ENCODE measurements around the gene ZFYVE27. TPM values are rescaled to one million over a fixed set of nuclear protein-coding genes. Genes with fewer than 3 reads are reported as not detected.

Gene ZFYVE27
- polyA plus RNA-seq, 3 donors, result 23.6 to 40.2 (median 23.7) TPM

DNA sequence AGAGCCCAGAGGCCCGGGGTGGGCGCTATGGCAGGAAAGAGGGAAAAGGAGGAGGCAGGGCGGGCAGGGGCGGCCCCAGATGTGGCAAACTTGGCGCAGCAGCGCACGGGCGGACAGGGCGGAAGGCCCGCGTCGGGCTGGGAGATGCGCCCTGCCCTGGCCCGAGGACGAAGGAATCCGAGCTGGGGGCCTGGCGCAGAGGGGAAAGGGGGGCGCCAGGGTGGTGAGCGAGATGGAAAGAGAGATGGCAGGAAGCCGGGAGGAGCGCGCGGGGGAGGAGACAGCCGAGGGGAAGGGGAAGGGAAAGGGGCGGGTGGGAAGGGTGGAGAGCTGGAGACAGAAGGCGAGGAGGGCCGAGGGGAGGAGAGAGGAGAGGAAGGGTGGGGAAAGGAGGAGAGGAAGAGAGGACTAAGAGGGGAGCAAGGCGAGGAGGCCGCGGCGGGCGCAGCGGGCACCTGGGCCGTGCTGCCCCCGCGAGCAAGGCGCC is 23.5 kb upstream of the ZFYVE27 start, which contains the start of gene MARVELD1:
Gene MARVELD1 (plus strand): TSS at position 392 of the 487 bp plus-strand sequence. CDS start 147 bp downstream, outside the sequence.
- DNase-seq (ENCODE audit: extremely low read depth in 1 of 11, low read depth in 9 of 11, low spot score in 4 of 11), result peak in 7 of 11 donors; percentile 39 to 81 (median 75)

DNA sequence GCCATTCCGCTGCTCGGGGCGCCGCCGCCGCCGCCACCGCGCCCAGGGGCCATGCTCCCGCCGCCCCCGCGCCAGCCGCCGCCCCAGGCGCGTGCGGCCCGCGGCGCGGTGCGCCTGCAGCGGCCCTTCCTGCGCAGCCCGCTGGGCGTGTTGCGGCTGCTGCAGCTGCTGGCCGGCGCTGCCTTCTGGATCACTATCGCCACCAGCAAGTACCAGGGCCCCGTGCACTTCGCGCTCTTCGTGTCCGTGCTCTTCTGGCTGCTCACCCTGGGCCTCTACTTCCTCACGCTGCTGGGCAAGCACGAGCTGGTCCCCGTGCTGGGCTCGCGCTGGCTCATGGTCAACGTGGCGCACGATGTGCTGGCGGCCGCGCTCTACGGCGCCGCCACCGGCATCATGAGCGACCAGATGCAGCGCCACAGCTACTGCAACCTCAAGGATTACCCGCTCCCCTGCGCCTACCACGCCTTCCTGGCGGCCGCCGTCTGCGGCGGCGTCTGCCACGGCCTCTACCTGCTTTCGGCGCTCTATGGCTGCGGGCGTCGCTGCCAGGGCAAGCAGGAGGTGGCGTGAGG is 23.0 kb upstream of the ZFYVE27 start:
- peak in 7 of 11 donors; percentile 45 to 64 (median 61) for DNase-seq (ENCODE audit: extremely low read depth in 1 of 11, low read depth in 9 of 11, low spot score in 4 of 11)

DNA sequence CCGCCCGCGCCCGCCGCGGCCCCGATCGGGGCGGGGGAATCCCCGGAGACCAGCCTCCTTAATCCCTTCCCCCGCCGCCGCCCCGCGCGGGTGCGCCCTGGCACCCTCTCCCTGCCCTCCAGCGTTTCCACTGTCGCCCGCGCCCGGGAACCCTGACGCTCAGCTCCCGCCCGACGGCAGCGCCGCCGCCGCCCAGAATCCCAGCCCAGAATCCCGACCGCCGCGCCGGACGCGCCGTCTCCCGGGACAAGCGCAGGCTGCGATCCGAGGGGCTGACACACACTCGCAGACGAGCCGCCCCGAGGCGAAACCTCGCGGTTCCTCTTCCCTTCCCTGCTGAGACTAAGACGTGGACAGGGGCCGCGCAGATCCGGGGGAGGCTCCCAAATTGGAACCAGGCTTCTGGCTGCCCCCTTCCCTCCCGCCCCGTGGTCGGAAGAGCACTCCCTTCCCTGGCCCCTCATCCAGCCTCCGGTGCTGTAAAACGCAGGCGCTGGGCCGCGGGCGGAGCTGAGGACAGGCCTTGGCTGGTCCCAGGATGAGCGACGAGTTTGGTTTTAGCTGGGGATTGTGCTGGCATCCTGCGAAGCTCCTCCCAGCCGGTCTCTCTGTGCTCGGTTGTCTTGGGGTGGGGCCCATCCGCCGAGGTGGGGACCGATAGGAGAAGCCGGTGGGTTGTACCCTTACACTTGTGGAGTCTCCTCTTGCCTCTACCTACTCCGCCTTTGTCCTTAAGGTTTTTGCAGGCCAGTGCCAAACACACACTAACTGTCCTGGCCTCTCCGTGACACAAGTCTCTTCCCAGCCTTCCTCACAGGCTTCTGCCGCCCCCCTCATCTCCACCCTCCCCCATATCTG is 22.3 kb upstream of the ZFYVE27 start:
- DNase-seq (ENCODE audit: extremely low read depth in 1 of 11, low read depth in 9 of 11, low spot score in 4 of 11), result peak in 7 of 11 donors; percentile 37 to 68 (median 58)

DNA sequence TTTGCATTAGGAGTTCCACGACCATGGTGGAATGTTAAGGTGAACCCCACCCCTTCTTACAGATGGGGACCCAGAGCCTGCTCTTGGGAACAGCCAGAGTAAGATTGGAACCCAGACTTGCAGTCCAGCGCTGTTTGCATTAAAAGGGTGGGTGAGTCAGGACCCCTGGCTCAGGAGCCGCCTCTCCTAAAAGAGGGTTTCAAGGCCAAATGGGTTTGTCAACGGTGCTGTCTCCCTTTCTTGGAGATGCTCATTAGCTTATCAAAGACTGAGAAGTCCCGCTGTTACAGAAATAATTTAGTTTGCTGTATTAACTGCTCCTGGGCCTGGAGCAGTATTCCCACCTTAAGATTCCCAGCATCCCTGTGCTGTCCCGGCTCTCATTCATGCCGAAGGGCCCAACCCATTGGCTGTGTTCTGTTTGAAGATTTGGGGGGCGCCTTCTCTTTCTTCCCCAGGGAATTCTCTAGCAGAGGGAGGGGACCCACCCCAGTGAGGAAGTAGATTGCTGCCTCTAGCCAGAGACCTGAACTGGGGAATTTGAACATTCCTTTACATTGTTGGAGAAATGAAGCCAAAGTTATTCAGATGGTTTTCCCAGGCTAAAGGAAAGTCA is 21.6 kb upstream of the ZFYVE27 start:
- DNase-seq (ENCODE audit: extremely low read depth in 1 of 11, low read depth in 9 of 11, low spot score in 4 of 11), result no peak

DNA sequence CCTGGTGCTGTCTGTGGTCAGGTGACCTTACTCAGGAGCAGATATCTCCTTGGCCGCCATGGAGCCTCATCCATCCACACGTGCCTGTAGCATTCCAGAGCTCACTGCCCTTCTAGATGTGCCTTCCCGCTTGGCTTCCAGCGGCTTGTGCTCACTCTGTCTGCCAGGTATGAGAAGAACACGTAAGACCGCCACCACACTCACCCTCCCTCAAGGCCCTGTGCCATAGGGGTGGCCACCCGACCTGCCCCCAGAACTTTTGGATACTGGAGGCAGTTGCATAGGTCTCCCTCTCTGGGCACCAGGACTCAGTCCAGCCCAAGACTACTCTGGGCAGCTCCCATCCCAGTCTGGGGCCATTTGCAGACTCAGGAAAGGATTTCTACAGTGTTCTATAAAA is 19.3 kb upstream of the ZFYVE27 start:
- DNase-seq (ENCODE audit: extremely low read depth in 1 of 11, low read depth in 9 of 11, low spot score in 4 of 11), result no peak

DNA sequence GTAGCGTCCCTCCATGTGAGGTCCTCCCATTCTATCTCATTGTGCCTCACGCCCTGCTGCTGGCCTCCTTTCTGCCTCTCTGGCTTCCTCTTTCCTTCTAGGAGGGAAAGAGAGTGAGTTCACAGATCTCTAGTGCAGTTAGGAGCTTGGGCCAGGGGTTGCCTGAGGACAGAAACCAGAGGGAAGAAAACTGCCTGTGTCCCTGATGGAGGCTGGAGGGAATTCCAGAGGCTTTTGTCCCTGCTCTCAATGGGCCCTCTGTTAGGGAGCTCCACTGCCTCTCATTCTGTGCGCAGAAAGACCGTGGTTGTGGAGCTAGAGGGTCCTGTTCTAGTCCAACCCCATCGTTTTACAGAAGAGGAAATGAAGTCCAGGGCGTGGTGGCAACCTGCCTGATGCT is 18.8 kb upstream of the ZFYVE27 start:
- no peak for DNase-seq (ENCODE audit: extremely low read depth in 1 of 11, low read depth in 9 of 11, low spot score in 4 of 11)

DNA sequence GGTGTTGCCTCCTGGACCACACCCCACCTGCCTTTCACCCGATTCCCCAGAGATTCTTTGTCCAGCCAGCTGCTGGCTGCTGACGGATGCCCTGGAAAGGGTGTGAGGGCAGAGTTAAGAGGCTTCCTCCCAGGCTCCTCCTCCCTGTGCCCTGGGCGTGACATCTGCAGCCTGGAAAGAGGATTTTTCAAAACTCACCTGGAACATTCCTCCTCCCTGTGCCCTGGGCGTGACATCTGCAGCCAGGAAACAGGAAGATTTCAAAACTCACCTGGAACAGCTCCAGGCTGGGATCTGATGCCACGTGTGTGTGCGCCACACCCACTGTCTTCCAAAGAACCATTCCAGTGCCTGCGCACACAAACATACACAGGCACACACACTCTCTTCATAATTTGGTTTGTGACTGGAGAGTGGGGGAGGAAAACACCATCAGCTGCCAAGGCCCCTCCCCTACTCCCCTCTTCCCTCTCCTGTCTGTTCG is 18.2 kb upstream of the ZFYVE27 start:
- DNase-seq (ENCODE audit: extremely low read depth in 1 of 11, low read depth in 9 of 11, low spot score in 4 of 11), result no peak

DNA sequence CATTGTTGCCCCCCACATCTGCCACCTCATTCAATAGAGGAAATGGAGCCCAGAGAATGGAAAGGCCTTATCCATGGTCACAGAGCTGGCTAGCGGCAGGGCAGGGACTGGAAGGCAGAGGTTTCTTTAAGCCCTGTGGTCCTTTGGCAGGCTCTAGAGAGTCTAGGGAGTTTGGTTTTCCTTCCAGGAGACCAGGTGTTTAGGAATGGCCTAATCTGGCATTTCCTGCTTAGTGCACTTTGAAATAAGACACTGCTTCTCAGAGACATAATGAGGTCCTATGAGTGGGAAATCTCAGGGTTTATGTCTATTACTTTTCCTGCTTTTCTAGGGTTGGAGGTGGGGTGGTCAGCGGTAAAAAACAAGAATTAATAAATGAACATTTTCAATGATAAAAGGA is 17.3 kb upstream of the ZFYVE27 start:
- DNase-seq (ENCODE audit: extremely low read depth in 1 of 11, low read depth in 9 of 11, low spot score in 4 of 11), result no peak

DNA sequence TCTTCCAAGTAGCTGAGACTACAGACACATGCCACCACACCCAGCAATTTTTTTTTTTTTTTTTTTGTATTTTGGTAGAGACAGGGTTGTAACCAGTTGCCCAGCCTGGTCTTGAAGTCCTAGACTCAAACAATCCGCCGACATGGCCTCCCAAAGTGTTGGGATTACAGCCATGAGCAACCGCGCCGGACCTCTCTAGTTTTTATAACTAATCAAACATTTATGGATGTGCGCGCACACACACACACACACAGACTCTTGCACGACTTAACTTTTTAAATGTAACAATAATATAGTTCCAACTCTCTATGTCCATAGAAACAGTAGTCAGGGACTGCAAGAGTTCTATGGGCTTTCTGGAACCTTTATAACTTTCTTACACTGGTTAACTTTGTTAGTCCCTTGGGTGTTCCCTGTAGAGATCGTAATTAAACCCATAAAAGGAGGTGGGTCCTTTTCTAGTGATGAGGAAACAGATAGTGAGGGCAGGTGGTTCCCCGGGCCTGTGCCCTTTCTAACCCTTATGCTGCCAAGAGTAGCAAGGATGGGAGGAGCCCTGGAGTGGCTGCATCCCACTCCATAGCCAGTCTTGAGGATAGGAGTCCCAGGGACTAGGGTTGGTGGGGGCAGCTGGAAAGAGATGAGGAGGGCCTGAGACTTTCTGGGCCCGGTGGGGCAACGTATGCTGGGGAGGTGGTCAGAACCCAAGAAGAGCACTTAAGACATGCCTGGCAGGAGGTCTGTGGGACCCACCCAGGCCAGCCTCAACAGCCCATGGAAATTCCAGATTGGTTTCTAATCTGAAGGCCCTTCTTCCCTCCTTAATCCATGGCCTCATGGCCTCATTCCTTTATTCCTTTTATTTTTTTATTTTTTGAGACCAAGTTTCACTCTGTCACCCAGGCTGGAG is 14.8 kb upstream of the ZFYVE27 start:
- no peak for DNase-seq (ENCODE audit: extremely low read depth in 1 of 11, low read depth in 9 of 11, low spot score in 4 of 11)

DNA sequence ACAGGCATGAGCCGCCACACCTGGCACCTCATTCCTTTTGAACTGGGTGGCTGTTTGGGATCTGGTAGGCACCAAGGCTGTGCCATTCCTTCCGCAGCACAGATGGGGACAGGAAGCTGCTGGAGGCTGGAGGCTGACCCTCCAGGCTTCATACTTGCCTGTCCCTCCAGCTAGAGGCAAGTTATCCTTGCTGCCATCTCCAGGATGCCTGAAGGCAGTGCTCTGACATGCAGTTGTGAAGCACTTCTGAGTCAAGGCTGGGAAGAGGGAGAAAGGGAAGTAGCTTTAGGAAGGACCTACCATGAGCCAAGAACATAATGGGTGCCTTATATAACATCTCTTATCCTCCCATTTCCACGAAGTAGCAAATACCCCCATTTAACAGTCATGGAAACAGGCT is 13.9 kb upstream of the ZFYVE27 start:
- DNase-seq (ENCODE audit: extremely low read depth in 1 of 11, low read depth in 9 of 11, low spot score in 4 of 11), result no peak

DNA sequence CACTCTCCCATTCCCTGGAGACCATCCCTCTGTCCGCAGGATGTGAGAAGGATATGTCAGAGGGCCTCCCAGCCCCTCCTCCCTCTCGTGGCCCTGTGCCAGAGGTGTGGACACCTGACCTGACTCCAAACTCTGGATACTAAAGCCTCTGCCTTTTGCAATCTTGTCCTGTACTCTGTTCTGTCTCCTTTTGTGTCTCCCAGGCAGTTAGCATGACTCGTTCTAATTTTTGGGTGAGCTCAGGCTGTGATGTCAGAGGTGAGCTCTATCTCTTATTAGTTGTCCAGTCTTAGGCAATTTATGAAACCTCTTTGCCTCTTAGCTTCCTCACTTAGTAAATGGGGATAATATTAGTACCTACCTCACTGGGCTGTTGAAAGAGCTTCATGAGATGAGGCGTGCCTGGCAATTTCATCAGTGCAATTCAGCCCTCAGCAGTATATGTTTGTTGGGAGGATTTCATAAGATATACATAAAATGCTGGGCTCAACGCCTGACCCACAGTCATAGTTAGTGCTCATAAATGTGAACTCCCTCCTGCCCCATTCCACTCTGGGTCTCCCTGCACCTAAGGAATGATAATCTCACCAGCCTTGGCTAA is 12.5 kb upstream of the ZFYVE27 start:
- DNase-seq (ENCODE audit: extremely low read depth in 1 of 11, low read depth in 9 of 11, low spot score in 4 of 11), result no peak

DNA sequence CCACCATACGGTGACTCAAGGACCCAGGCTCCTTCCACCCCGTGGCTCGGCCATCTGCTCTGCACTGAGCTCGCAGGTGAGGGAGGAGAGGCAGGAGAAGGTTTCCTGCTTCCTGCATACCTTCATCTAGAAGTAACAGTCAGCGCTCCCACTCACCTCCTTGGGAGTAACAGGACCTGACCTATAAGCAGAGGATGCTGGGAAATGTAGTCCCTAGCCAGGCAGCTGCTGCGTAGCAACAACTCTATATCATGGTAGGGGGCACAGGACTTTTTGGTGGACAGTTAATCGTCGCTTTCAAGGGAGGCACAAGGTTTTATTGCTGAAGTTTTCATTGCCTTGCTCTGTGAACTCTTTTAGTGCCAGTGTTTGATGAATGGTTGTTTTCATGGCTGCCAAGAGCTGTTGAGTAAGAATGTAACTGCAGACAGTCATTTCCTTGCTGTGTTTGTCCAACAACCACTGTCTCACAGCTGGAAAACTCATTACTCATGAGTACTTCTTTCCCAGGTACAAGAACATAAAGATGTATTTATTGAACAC is 10.2 kb upstream of the ZFYVE27 start:
- peak in 7 of 11 donors; percentile 43 to 77 (median 62) for DNase-seq (ENCODE audit: extremely low read depth in 1 of 11, low read depth in 9 of 11, low spot score in 4 of 11)

DNA sequence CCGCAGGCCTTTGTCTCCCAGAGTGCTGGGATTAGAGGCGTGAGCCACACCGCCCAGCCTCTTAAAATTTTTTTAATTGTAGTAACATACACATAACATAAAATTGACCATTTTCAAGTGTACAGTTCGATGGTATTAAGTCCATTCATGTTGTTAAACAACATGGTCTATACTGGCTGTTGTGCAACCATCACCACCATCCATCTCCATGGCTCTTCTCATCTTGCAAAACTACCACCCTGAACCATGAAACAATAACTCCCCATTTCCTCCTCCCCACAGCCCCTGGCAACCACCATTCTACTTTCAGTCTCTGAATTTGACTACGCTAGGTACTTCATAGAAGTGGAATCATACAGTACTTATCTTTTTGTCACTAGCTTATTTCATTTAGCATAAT is 7.9 kb upstream of the ZFYVE27 start:
- DNase-seq (ENCODE audit: extremely low read depth in 1 of 11, low read depth in 9 of 11, low spot score in 4 of 11), result no peak

DNA sequence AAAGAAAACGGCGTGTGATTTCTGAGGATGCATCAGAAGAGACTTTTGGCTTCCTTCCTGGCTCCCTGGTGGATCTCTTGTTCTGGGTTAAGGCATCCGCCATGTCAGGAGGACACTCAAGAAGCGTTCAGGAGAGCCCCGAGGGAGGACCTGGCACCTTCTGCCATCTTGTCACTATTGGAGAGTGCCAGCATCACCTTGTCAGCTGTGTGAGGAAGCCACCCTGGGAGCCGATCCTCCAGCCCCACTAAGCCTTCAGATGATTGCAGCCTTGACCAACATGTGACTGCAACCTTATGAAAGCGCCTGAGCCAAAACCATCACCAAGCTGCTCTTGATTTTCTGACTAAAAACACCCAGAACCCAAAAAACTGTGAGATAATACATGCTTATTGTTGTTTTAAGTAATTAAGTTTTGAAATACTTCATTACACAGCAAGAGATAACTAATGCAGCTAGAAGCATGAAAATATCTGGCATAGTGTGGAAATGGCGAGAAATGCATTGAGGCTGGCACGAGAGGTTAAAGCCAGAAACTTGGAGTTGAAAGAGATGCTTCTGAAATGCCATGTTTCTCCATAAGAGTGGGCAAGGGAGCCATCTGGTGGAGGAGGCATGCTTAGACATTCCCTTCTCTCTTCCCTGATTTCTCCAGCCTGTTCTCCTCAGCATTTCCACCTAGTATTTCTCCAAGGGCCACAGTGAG is 5.4 kb upstream of the ZFYVE27 start:
- DNase-seq (ENCODE audit: extremely low read depth in 1 of 11, low read depth in 9 of 11, low spot score in 4 of 11), result peak in 8 of 11 donors; percentile 49 to 77 (median 64)

DNA sequence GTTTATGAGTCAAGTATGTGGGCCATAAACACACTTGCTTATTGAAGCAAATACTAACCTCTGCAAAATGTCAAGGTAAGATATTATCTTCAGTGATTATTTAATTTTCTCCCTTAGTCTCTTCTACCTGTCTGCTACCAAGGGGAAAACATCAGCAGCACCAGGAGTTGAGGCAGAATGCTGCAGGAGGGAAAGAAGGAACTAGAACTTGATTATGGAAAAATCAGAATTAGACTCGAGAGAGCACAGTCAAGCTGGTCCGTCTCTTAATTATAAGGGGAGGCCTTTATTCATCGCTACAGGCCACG is 4.9 kb upstream of the ZFYVE27 start:
- no peak for DNase-seq (ENCODE audit: extremely low read depth in 1 of 11, low read depth in 9 of 11, low spot score in 4 of 11)

DNA sequence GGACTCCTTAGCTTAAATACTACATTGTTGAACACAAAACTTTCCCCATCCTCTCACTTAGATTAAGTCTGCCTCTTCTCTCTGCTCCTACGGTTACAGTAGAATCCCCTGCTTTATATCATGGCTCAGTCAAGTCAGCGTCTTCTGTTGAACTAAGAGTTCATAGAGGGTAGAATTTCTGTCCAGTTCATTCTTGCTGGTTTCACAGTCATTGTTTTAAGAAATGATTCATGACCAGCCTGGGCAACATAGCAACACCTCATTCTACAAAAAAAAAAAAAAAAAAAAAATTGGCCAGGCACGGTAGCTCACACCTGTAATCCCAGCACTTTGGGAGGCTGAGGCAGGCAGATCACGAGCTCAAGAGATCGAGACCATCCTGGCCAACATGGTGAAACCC is 3.7 kb upstream of the ZFYVE27 start:
- no peak for DNase-seq (ENCODE audit: extremely low read depth in 1 of 11, low read depth in 9 of 11, low spot score in 4 of 11)

DNA sequence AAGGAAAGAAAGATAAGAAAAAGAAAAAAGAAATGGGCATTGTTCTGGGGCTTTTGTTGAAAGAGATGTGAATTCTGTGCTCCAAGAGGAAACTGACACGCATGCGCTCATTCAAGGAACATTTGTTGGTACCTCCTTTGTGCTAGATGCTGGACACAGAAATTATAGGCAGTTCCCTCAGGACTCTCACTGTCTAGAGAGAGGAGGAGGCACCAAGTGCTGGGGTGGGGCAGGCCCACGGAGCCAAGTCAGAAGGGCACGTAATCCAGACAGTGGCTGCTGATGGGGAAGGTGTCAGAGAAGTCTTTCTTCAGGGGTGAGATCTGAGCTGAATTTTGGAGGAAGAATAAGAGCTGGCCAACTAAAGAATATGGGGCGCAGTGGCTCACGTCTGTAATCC is 2.9 kb upstream of the ZFYVE27 start:
- DNase-seq (ENCODE audit: extremely low read depth in 1 of 11, low read depth in 9 of 11, low spot score in 4 of 11), result no peak

DNA sequence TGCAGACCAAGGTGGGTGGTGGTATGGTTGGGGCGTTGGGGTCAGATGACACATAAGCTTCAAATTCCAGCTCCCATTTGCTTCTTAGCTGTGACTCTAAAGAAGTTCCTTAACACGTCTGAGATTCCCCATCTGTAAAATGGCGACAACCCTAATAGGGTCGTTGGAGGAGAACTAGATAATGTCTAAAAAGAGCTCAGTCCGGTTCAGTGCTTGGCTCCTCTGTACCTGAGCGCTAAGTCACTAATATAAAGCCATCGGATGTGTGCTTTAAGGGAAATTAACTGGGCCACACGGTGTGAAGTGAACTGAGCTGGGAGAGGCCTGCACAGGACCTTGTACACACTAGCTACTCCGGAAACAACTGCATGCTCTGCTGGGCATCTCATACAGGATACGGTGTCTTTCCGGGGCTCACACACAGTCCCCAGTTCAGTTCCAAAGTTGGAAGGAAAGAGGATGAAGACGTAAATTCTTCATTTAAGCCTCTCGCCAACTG is 476 bp upstream of the ZFYVE27 start:
- no peak for DNase-seq (ENCODE audit: extremely low read depth in 1 of 11, low read depth in 9 of 11, low spot score in 4 of 11)
